PC-3 (cell line): Measurements from ENCODE around the gene OR3A2. TPM values are rescaled to one million over a fixed set of nuclear protein-coding genes. Genes with fewer than 3 reads are reported as not detected.
"Not testable (repeated sequence)": the region's sequence is repeated elsewhere in the genome, so short reads cannot be mapped to it uniquely, and the experiment has no call there.

ENCODE experiments used
- ATAC-seq: fragments of 200-7000 bp; cut with Tn5 transposase; 2 replicates; pipeline ENCODE4 v1.9.1; 2020; ENCODE audit warnings: mild to moderate bottlenecking, moderate library complexity
- BruUV-seq: library from RNA; stranded (reverse); fragments of 400-500 nt; replicated peaks from 2 replicates; lab custom pipeline; 2021; lab: Mats Ljungman, UMichigan
- CTCF ChIA-PET: fragments of 300-600 bp; sonication (Branson Sonifier 250); formaldehyde crosslinking; loops from one replicate; lab custom pipeline; 2022; ENCODE audit warnings: antibody characterized with exemption; lab: Charles Lee
- POLR2A ChIA-PET: fragments of 300-600 bp; sonication (Branson Sonifier 250); formaldehyde crosslinking; loops from one replicate; lab custom pipeline; 2022; ENCODE audit warnings: antibody characterized with exemption; ENCODE audit not compliant: unreplicated experiment; lab: Charles Lee
- DNase-seq: peaks from one replicate; pipeline ENCODE4 v3.0.0-alpha.2; 2015
- H2AFZ ChIP-seq: fragments of 300-600 bp; sonication (generic); 2 replicates; pipeline ENCODE4 v1.6.0; 2016; ENCODE audit warnings: antibody characterized with exemption, low read length
- H3F3A ChIP-seq: fragments of 300-600 bp; sonication (generic); one replicate; pipeline ENCODE4 v1.6.0; 2017; ENCODE audit warnings: antibody characterized with exemption, low read length, control low read depth, mild to moderate bottlenecking; ENCODE audit not compliant: unreplicated experiment
- H3K27ac ChIP-seq: fragments of 300-600 bp; sonication (generic); 2 replicates; pipeline ENCODE4 v1.5.1; 2016; ENCODE audit warnings: mild to moderate bottlenecking, low read length
- H3K27me3 ChIP-seq: fragments of 300-600 bp; sonication (generic); 2 replicates; pipeline ENCODE4 v1.6.1; 2016; ENCODE audit warnings: low read length, mixed read lengths
- H3K36me3 ChIP-seq: fragments of 300-600 bp; sonication (generic); 2 replicates; pipeline ENCODE4 v1.6.1; 2016; ENCODE audit warnings: low read depth, mixed run types, low read length, mixed read lengths
- H3K4me1 ChIP-seq: fragments of 300-600 bp; sonication (generic); 2 replicates; pipeline ENCODE4 v1.5.1; 2016; ENCODE audit warnings: low read length; ENCODE audit not compliant: insufficient read depth
- H3K4me2 ChIP-seq: fragments of 300-600 bp; sonication (generic); 2 replicates; pipeline ENCODE4 v1.6.0; 2016; ENCODE audit warnings: low read length
- H3K4me3 ChIP-seq: fragments of 300-600 bp; sonication (generic); 2 replicates; pipeline ENCODE4 v1.5.1; 2016; ENCODE audit warnings: mild to moderate bottlenecking, low read length, mixed read lengths
- H3K79me2 ChIP-seq: fragments of 300-600 bp; sonication (generic); 2 replicates; pipeline ENCODE4 v1.6.1; 2017; ENCODE audit warnings: low read length, mixed read lengths
- H3K9ac ChIP-seq: fragments of 300-600 bp; sonication (generic); 2 replicates; pipeline ENCODE4 v1.6.0; 2016; ENCODE audit warnings: mild to moderate bottlenecking, low read length
- H3K9me2 ChIP-seq: fragments of 300-600 bp; sonication (generic); replicated peaks from 2 replicates; pipeline ENCODE4 v1.6.1; 2016; ENCODE audit warnings: mixed run types, low read length, mixed read lengths
- H3K9me3 ChIP-seq: fragments of 300-600 bp; sonication (generic); 2 replicates; pipeline ENCODE4 v1.6.1; 2016; ENCODE audit warnings: low read length, mixed read lengths
- H4K20me1 ChIP-seq: fragments of 300-600 bp; sonication (generic); 2 replicates; pipeline ENCODE4 v1.6.1; 2016; ENCODE audit warnings: low read length, mixed read lengths
- EZH2 ChIP-seq: fragments of 300-600 bp; sonication (generic); IDR thresholded peaks from one replicate; pipeline ENCODE4 v1.6.1; 2017; ENCODE audit warnings: antibody characterized with exemption, mild to moderate bottlenecking, low read length; ENCODE audit not compliant: unreplicated experiment
- EZH2phosphoT487 ChIP-seq: fragments of 300-600 bp; sonication (generic); IDR thresholded peaks from 2 replicates; pipeline ENCODE4 v1.6.1; 2018; ENCODE audit warnings: mild to moderate bottlenecking, antibody characterized with exemption, low read length, borderline replicate concordance
- intact Hi-C: fragments of 100-400 bp; cut with micrococcal nuclease; formaldehyde crosslinking; loops from 2 replicates; pipeline ENCODE4 v1.9.0; 2023
- total RNA-seq: library from RNA; depleted of rRNA; stranded (reverse); fragments of >200 nt; gene quantifications from 2 replicates; pipeline ENCODE4 v1.2.3, GENCODE V29; 2014
- TF ChIP-seq, protein P1 (sequence below): fragments of 300-600 bp; sonication (generic); conservative IDR thresholded peaks from 2 replicates; pipeline ENCODE4 v1.5.1; 2017; ENCODE audit warnings: antibody characterized with exemption, low read depth, mild to moderate bottlenecking, low read length

Gene OR3A2
- total RNA-seq, 1 experiment from 2014 or later = not detected

GRCh38 chr17:3295632-3296031, 90.5 kb downstream of the OR3A2 start:
- Histone ChIP-seq H3K4me2 (no peak overlapping the region), H3K27me3 (peaks cover 33% of the 10 kb centered on the region), H3K9ac (no peak overlapping the region), H3K79me2 (no peaks in the 10 kb centered on the region), H3K27ac (no peak overlapping the region), H3K9me3 (no peaks in the 10 kb centered on the region), H3K36me3 (no peaks in the 10 kb centered on the region), H3K9me2 (no peaks in the 10 kb centered on the region), H2AFZ (no peak overlapping the region), H3K4me3 (no peak overlapping the region), H3F3A (no peaks in the 10 kb centered on the region), H3K4me1 (no peaks in the 10 kb centered on the region), H4K20me1 (no peaks in the 10 kb centered on the region)
- ATAC-seq = no peak
- TF ChIP-seq EZH2phosphoT487 (no peak), EZH2 (no peak)
- TF ChIP-seq, protein P1, sequence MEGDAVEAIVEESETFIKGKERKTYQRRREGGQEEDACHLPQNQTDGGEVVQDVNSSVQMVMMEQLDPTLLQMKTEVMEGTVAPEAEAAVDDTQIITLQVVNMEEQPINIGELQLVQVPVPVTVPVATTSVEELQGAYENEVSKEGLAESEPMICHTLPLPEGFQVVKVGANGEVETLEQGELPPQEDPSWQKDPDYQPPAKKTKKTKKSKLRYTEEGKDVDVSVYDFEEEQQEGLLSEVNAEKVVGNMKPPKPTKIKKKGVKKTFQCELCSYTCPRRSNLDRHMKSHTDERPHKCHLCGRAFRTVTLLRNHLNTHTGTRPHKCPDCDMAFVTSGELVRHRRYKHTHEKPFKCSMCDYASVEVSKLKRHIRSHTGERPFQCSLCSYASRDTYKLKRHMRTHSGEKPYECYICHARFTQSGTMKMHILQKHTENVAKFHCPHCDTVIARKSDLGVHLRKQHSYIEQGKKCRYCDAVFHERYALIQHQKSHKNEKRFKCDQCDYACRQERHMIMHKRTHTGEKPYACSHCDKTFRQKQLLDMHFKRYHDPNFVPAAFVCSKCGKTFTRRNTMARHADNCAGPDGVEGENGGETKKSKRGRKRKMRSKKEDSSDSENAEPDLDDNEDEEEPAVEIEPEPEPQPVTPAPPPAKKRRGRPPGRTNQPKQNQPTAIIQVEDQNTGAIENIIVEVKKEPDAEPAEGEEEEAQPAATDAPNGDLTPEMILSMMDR = no peak
- no TSS peak for BruUV-seq
- no peak for DNase-seq
- POLR2A ChIA-PET = no interaction called here
- intact Hi-C loops = no loop called here
- CTCF ChIA-PET = no interaction called here

- H3K36me3 ChIP-seq, BruUV-seq, H3K4me2 ChIP-seq, intact Hi-C loops, H3K27ac ChIP-seq, H3K4me3 ChIP-seq, ATAC-seq, DNase-seq, H3K79me2 ChIP-seq, H3F3A ChIP-seq, H3K4me1 ChIP-seq, H4K20me1 ChIP-seq, CTCF ChIA-PET, POLR2A ChIA-PET, H3K9ac ChIP-seq, H3K9me3 ChIP-seq, H2AFZ ChIP-seq, H3K9me2 ChIP-seq: not testable (repeated sequence)
- H3K27me3 ChIP-seq = peaks cover 33% of the 10 kb centered on the region
These were observed 92.6 kb downstream of the OR3A2 start for GRCh38 chr17:3293548-3293947.

GRCh38 chr17:3282901-3283300, 103.2 kb downstream of the OR3A2 start:
- POLR2A ChIA-PET = no interaction called here
- intact Hi-C loops = no loop called here
- Histone ChIP-seq H3K9me3 (no peaks in the 10 kb centered on the region), H3K9me2 (no peaks in the 10 kb centered on the region), H3K27me3 (no peaks in the 10 kb centered on the region), H3K4me3 (no peak overlapping the region), H3K79me2 (no peaks in the 10 kb centered on the region), H2AFZ (no peak overlapping the region), H3K4me2 (0 out of 2 replicates have a peak overlapping the region, but pooled peaks have one; percentile 16), H3K36me3 (no peaks in the 10 kb centered on the region), H3K9ac (no peak overlapping the region), H3F3A (no peaks in the 10 kb centered on the region), H4K20me1 (no peaks in the 10 kb centered on the region), H3K4me1 (peaks cover 8% of the 10 kb centered on the region; the same call in 1 of the 2 replicates), H3K27ac (no peak overlapping the region)
- BruUV-seq = no TSS peak
- TF ChIP-seq EZH2 = no peak
- TF ChIP-seq, protein P1 = no peak
- no peak for TF ChIP-seq EZH2phosphoT487
- peak; percentile 60 for DNase-seq
- CTCF ChIA-PET = no interaction called here
- peak; percentile 82 for ATAC-seq
